Astrocyte (in vitro differentiated cells and primary cell): ENCODE measurements around the gene TSC22D1. TPM values are rescaled to one million over a fixed set of nuclear protein-coding genes. Genes with fewer than 3 reads are reported as not detected.
"Not testable (repeated sequence)": the region's sequence is repeated elsewhere in the genome, so short reads cannot be mapped to it uniquely, and the experiment has no call there.

Experiments
- DNase-seq: peaks from one replicate; pipeline ENCODE4 v3.0.0-alpha.2; 2010; ENCODE audit warnings: low read depth
- FAIRE-seq: peaks from 2 replicates; lab custom pipeline; 2011; peaks lifted over from hg19 to GRCh38; lab: Jason Lieb, UNC
- H2AFZ ChIP-seq: 2 replicates; pipeline ENCODE4 v1.6.0; 2012; ENCODE audit warnings: low read depth, low read length, inconsistent platforms
- H3K27ac ChIP-seq: 2 replicates; pipeline ENCODE4 v1.5.1; 2011; ENCODE audit warnings: low read depth, low read length, inconsistent platforms
- H3K27me3 ChIP-seq: 2 replicates; pipeline ENCODE4 v1.6.0; 2011; ENCODE audit warnings: low read length, inconsistent platforms; ENCODE audit not compliant: insufficient read depth
- H3K36me3 ChIP-seq: 2 replicates; pipeline ENCODE4 v1.5.1; 2011; ENCODE audit warnings: low read length, inconsistent platforms; ENCODE audit not compliant: insufficient read depth
- H3K4me1 ChIP-seq: 2 replicates; pipeline ENCODE4 v1.5.1; 2011; ENCODE audit warnings: low read length, inconsistent platforms; ENCODE audit not compliant: insufficient read depth
- H3K4me2 ChIP-seq: 2 replicates; pipeline ENCODE4 v1.6.0; 2012; ENCODE audit warnings: low read length, inconsistent platforms
- H3K4me3 ChIP-seq: 2 replicates; pipeline ENCODE4 v1.5.1; 2011; ENCODE audit warnings: low read depth, mild to moderate bottlenecking, low read length, inconsistent platforms; ENCODE audit not compliant: insufficient read depth
- H3K79me2 ChIP-seq: 2 replicates; pipeline ENCODE4 v1.6.0; 2012; ENCODE audit warnings: mild to moderate bottlenecking, low read length, inconsistent platforms; ENCODE audit not compliant: insufficient read depth
- H3K9ac ChIP-seq: 2 replicates; pipeline ENCODE4 v1.6.0; 2012; ENCODE audit warnings: mild to moderate bottlenecking, low read length, inconsistent platforms
- H3K9me3 ChIP-seq: 2 replicates; pipeline ENCODE4 v1.5.1; 2012; ENCODE audit warnings: low read depth, mild to moderate bottlenecking, low read length, inconsistent platforms; ENCODE audit not compliant: insufficient read depth
- H4K20me1 ChIP-seq: 2 replicates; pipeline ENCODE4 v1.6.0; 2012; ENCODE audit warnings: low read length, inconsistent platforms; ENCODE audit not compliant: insufficient read depth
- H3K27ac Mint-ChIP-seq: one replicate; pipeline ENCODE4 v1.8.0; 2021; ENCODE audit warnings: mild to moderate bottlenecking, mixed read lengths; ENCODE audit not compliant: unreplicated experiment
- H3K27me3 Mint-ChIP-seq: one replicate; pipeline ENCODE4 v1.8.0; 2021; ENCODE audit warnings: low read depth, mixed read lengths; ENCODE audit not compliant: unreplicated experiment
- H3K36me3 Mint-ChIP-seq: one replicate; pipeline ENCODE4 v1.8.0; 2021; ENCODE audit warnings: low read depth, mixed read lengths; ENCODE audit not compliant: unreplicated experiment
- H3K4me1 Mint-ChIP-seq: one replicate; pipeline ENCODE4 v1.8.0; 2021; ENCODE audit warnings: low read depth, mixed read lengths; ENCODE audit not compliant: unreplicated experiment
- H3K4me3 Mint-ChIP-seq: one replicate; pipeline ENCODE4 v1.8.0; 2021; ENCODE audit warnings: mild to moderate bottlenecking, moderate library complexity, mixed read lengths; ENCODE audit not compliant: unreplicated experiment
- H3K9me3 Mint-ChIP-seq: one replicate; pipeline ENCODE4 v1.8.0; 2021; ENCODE audit warnings: mild to moderate bottlenecking, mixed read lengths; ENCODE audit not compliant: unreplicated experiment
- CTCF ChIP-seq: IDR thresholded peaks from 2 replicates; pipeline ENCODE4 v1.5.1; 2011; ENCODE audit warnings: low read depth, mild to moderate bottlenecking, inconsistent platforms, low read length, moderate library complexity; ENCODE audit not compliant: insufficient read depth
- EZH2 ChIP-seq: IDR thresholded peaks from 2 replicates; pipeline ENCODE4 v1.6.1; 2012; ENCODE audit warnings: mild to moderate bottlenecking, low read length, inconsistent platforms; ENCODE audit not compliant: insufficient read depth
- total RNA-seq: library from RNA; stranded (reverse); gene quantifications from 2 replicates; pipeline ENCODE4 v1.2.1, GENCODE V29; 2021

Gene TSC22D1
- total RNA-seq, 1 donor from 2014 or later, result 96.2 TPM

- Mint-ChIP-seq H3K4me1 (no peaks in the 10 kb centered on the region), H3K27ac (no peak overlapping the region), H3K27me3 (no peaks in the 10 kb centered on the region), H3K36me3 (peaks cover 21% of the 10 kb centered on the region), H3K9me3 (peaks cover 3% of the 10 kb centered on the region), H3K4me3 (no peak overlapping the region)
- Histone ChIP-seq H3K9ac (no peak overlapping the region), H3K9me3 (no peaks in the 10 kb centered on the region), H3K27me3 (no peaks in the 10 kb centered on the region), H4K20me1 (peaks cover 33% of the 10 kb centered on the region), H3K27ac (no peak overlapping the region), H3K79me2 (peaks cover 28% of the 10 kb centered on the region), H3K36me3 (no peaks in the 10 kb centered on the region), H3K4me3 (no peak overlapping the region), H3K4me2 (no peak overlapping the region), H2AFZ (no peak overlapping the region), H3K4me1 (no peaks in the 10 kb centered on the region)
- DNase-seq (no peak), FAIRE-seq (no peak)
- TF ChIP-seq CTCF, result no peak
- no peak for TF ChIP-seq EZH2
Measured at GRCh38 chr13:44458313-44458975, 117.7 kb downstream of the TSC22D1 start.

DNA sequence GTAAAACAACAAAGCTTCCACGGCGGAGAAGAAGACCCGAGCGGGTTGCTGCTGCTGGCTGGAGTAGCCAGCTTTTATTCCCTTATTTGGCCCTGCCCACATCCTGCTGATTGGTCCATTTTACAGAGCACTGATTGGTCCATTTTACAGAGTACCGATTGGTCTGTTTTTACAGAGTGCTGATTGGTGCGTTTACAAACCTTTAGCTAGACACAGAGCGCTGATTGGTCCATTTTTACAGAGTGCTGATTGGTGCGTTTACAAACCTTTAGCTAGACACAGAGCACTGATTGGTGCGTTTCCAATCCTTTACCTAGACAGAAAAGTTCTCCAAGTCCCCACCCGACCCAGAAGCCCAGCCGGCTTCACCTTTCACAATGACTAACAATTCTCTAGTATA lies 119.9 kb downstream of the TSC22D1 start:
- not testable (repeated sequence) for H3K27me3 ChIP-seq, H3K4me1 Mint-ChIP-seq, H3K9me3 ChIP-seq, H3K4me3 Mint-ChIP-seq, H3K27me3 Mint-ChIP-seq, H3K27ac Mint-ChIP-seq, DNase-seq, H3K27ac ChIP-seq, H2AFZ ChIP-seq, H3K9ac ChIP-seq, H3K4me1 ChIP-seq, H3K4me3 ChIP-seq, H3K4me2 ChIP-seq, FAIRE-seq, H3K9me3 Mint-ChIP-seq, H3K36me3 ChIP-seq
- peaks cover 38% of the 10 kb centered on the region for H4K20me1 ChIP-seq
- H3K79me2 ChIP-seq, result peaks cover 29% of the 10 kb centered on the region
- peaks cover 20% of the 10 kb centered on the region for H3K36me3 Mint-ChIP-seq

GRCh38 chr13:44455769-44456168 lies 120.4 kb downstream of the TSC22D1 start:
- TF ChIP-seq EZH2 (no peak), CTCF (no peak)
- H3K4me1 Mint-ChIP-seq, result no peaks in the 10 kb centered on the region

More at GRCh38 chr13:44455769-44456168, 120.4 kb downstream of the TSC22D1 start:
- H3K9me3 Mint-ChIP-seq, result peaks cover 3% of the 10 kb centered on the region
- no peak overlapping the region for H3K27ac Mint-ChIP-seq
- H3K4me2 ChIP-seq, result no peak overlapping the region
- peaks cover 30% of the 10 kb centered on the region for H3K79me2 ChIP-seq
- H3K4me1 ChIP-seq, result no peaks in the 10 kb centered on the region
- H3K9me3 ChIP-seq, result no peaks in the 10 kb centered on the region
- H3K4me3 ChIP-seq, result no peak overlapping the region
- no peak overlapping the region for H3K4me3 Mint-ChIP-seq
- no peaks in the 10 kb centered on the region for H3K36me3 ChIP-seq
- no peak overlapping the region for H3K9ac ChIP-seq
- no peak overlapping the region for H3K27ac ChIP-seq
- no peaks in the 10 kb centered on the region for H3K27me3 ChIP-seq
- DNase-seq (no peak), FAIRE-seq (no peak)
- H3K27me3 Mint-ChIP-seq, result no peaks in the 10 kb centered on the region
- peaks cover 21% of the 10 kb centered on the region for H3K36me3 Mint-ChIP-seq
- no peak overlapping the region for H2AFZ ChIP-seq
- peaks cover 42% of the 10 kb centered on the region for H4K20me1 ChIP-seq
